Endodermal cell (in vitro differentiated cells): Measurements from ENCODE around the gene CASP3. TPM values are rescaled to one million over a fixed set of nuclear protein-coding genes. Genes with fewer than 3 reads are reported as not detected.
"Not testable (repeated sequence)": the region's sequence is repeated elsewhere in the genome, so short reads cannot be mapped to it uniquely, and the experiment has no call there.

Experiments
- DNase-seq: peaks from one replicate; pipeline ENCODE4 v3.0.0-alpha.2; 2017
- H3K27ac ChIP-seq: 2 replicates; pipeline ENCODE4 v1.5.1; 2013; ENCODE audit warnings: mild to moderate bottlenecking, low read depth, low read length, moderate library complexity
- H3K27me3 ChIP-seq: 2 replicates; pipeline ENCODE4 v1.6.1; 2013; ENCODE audit warnings: mild to moderate bottlenecking, low read length, moderate library complexity; ENCODE audit not compliant: insufficient read depth, control insufficient read depth, poor library complexity, severe bottlenecking
- H3K36me3 ChIP-seq: 2 replicates; pipeline ENCODE4 v1.7.0; 2013; ENCODE audit warnings: mild to moderate bottlenecking, low read length, moderate library complexity; ENCODE audit not compliant: control insufficient read depth, insufficient read depth
- H3K4me1 ChIP-seq: one replicate; pipeline ENCODE4 v1.7.0; 2013; ENCODE audit warnings: low read length; ENCODE audit not compliant: control insufficient read depth, insufficient read depth
- H3K4me3 ChIP-seq: 2 replicates; pipeline ENCODE4 v1.5.1; 2013; ENCODE audit warnings: mild to moderate bottlenecking, low read length, moderate library complexity
- H3K9ac ChIP-seq: 2 replicates; pipeline ENCODE4 v1.6.1; 2013; ENCODE audit warnings: mild to moderate bottlenecking, low read length, moderate library complexity; ENCODE audit not compliant: poor library complexity, severe bottlenecking; ENCODE audit errors: extremely low read depth
- H3K9me3 ChIP-seq: 2 replicates; pipeline ENCODE4 v1.6.1; 2013; ENCODE audit warnings: mild to moderate bottlenecking, low read length, moderate library complexity; ENCODE audit not compliant: control insufficient read depth
- H3K27ac Mint-ChIP-seq: 2 replicates; pipeline ENCODE4 v1.8.0; 2020; ENCODE audit warnings: mixed read lengths
- H3K27me3 Mint-ChIP-seq: 2 replicates; pipeline ENCODE4 v1.8.0; 2021; ENCODE audit warnings: mild to moderate bottlenecking, mixed read lengths; ENCODE audit not compliant: insufficient read depth
- H3K36me3 Mint-ChIP-seq: 2 replicates; pipeline ENCODE4 v1.8.0; 2020; ENCODE audit warnings: low read depth, mixed read lengths
- H3K4me1 Mint-ChIP-seq: 2 replicates; pipeline ENCODE4 v1.8.0; 2020; ENCODE audit warnings: mixed read lengths
- H3K4me3 Mint-ChIP-seq: 2 replicates; pipeline ENCODE4 v1.8.0; 2020; ENCODE audit warnings: mild to moderate bottlenecking, moderate library complexity, mixed read lengths
- H3K9me3 Mint-ChIP-seq: 2 replicates; pipeline ENCODE4 v1.8.0; 2020; ENCODE audit warnings: mild to moderate bottlenecking, mixed read lengths
- WGBS, 2 experiments: methylation state at CpG; one replicate each; pipeline versions ENCODE4 v1.1.5 to v1.1.7; 2013; ENCODE audit warnings: missing lambda C conversion rate in 2 of 2, mixed read lengths in 1 of 2; ENCODE audit not compliant: insufficient coverage in 1 of 2, insufficient read length in 1 of 2; 5-methylcytosine and 5-hydroxymethylcytosine counted together
- total RNA-seq, 2 donors: library from RNA; stranded (reverse); fragmentation: NEBNext Ultra II Directional in 1 of 2; extraction: Animal tissue kit (Norgen Biotek cat#: 25700) in 1 of 2; gene quantifications; 2 replicates in 1 of 2; 3 replicates in 1 of 2; pipeline ENCODE4 v1.2.1, GENCODE V29; 2021
- TF ChIP-seq, protein P1 (sequence below): fragments of 200-600 bp; sonication (generic); conservative IDR thresholded peaks from 2 replicates; pipeline ENCODE4 v1.5.0; 2021; ENCODE audit warnings: antibody characterized with exemption, mild to moderate bottlenecking

CASP3 gene
- total RNA-seq, 2 donors from 2014 or later: 49.8 to 62.9 TPM

DNA sequence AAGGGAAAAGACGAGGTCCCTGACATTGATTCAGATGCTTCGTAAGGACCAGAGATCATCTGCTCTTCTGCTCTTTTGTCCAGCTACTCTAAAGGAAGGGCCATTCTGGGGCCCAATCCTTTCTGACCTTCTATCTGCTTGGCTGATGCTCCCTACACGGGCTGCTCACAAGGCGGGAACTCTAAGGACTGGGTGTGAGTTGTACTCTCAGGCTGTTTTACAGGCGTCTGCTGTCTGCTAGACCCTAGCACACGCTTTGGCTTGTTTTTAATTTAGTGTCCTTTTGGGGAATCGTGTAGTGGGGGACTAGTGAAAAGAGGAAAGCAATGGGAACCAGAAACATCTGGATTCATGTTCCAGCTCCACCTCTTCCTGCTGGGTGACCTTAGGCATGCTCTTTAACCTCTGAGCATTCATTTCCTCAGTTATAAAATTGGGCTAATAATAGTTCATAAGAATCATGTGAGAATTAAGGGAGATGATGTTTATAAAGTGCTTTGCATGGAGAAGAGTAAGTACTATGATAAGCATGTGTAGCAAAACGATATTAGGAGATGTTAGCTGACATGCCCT lies 53.1 kb downstream of the CASP3 start:
- no peaks in the 10 kb centered on the region for H3K4me1 Mint-ChIP-seq
- H3K27ac Mint-ChIP-seq: no peak overlapping the region
- H3K9me3 Mint-ChIP-seq: peaks cover 12% of the 10 kb centered on the region
- no peaks in the 10 kb centered on the region for H3K27me3 Mint-ChIP-seq
- Histone ChIP-seq H3K9me3 (peaks cover 6% of the 10 kb centered on the region), H3K36me3 (no peaks in the 10 kb centered on the region), H3K4me1 (peaks cover 3% of the 10 kb centered on the region), H3K4me3 (no peak overlapping the region), H3K27me3 (no peaks in the 10 kb centered on the region), H3K27ac (no peak overlapping the region), H3K9ac (no peak overlapping the region)
- H3K4me3 Mint-ChIP-seq: no peak overlapping the region
- TF ChIP-seq, protein P1, sequence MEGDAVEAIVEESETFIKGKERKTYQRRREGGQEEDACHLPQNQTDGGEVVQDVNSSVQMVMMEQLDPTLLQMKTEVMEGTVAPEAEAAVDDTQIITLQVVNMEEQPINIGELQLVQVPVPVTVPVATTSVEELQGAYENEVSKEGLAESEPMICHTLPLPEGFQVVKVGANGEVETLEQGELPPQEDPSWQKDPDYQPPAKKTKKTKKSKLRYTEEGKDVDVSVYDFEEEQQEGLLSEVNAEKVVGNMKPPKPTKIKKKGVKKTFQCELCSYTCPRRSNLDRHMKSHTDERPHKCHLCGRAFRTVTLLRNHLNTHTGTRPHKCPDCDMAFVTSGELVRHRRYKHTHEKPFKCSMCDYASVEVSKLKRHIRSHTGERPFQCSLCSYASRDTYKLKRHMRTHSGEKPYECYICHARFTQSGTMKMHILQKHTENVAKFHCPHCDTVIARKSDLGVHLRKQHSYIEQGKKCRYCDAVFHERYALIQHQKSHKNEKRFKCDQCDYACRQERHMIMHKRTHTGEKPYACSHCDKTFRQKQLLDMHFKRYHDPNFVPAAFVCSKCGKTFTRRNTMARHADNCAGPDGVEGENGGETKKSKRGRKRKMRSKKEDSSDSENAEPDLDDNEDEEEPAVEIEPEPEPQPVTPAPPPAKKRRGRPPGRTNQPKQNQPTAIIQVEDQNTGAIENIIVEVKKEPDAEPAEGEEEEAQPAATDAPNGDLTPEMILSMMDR: no peak
- no peak for DNase-seq
- 93 to 98% methylated on average over 7 to 8 of the region's 8 CpGs for WGBS, 2 experiments
- H3K36me3 Mint-ChIP-seq: no peaks in the 10 kb centered on the region

DNA sequence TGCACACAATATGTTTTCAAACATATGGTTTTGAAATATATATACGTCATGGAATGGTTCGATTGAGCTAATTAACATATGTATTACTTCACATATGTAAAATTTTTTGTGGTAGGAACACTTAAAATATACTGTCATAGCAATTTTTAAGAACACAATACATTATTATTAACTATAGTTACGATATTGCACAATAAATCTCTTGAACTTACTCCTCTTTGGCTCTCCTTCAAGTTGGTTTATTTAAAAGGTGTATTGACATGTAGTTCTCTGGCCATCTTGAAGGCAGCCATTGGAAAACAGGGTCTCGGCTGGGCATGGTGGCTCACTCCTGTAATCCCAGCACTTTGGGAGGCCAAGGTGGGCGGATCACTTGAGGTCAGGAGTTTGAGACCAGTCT lies 53.8 kb downstream of the CASP3 start:
- H3K9me3 ChIP-seq: peaks cover 6% of the 10 kb centered on the region
- peaks cover 3% of the 10 kb centered on the region for H3K4me1 ChIP-seq
- H3K4me3 ChIP-seq: no peak overlapping the region
- WGBS, 2 experiments: 83 to 86% methylated on average over 1 to 2 of the region's 5 CpGs
- Mint-ChIP-seq H3K27ac (no peak overlapping the region), H3K4me1 (no peaks in the 10 kb centered on the region), H3K9me3 (peaks cover 16% of the 10 kb centered on the region), H3K36me3 (no peaks in the 10 kb centered on the region), H3K27me3 (no peaks in the 10 kb centered on the region), H3K4me3 (no peak overlapping the region)
- H3K36me3 ChIP-seq: no peaks in the 10 kb centered on the region
- H3K27ac ChIP-seq: no peak overlapping the region
- H3K9ac ChIP-seq: no peak overlapping the region
- no peak for DNase-seq
- TF ChIP-seq, protein P1: no peak
- no peaks in the 10 kb centered on the region for H3K27me3 ChIP-seq

DNA sequence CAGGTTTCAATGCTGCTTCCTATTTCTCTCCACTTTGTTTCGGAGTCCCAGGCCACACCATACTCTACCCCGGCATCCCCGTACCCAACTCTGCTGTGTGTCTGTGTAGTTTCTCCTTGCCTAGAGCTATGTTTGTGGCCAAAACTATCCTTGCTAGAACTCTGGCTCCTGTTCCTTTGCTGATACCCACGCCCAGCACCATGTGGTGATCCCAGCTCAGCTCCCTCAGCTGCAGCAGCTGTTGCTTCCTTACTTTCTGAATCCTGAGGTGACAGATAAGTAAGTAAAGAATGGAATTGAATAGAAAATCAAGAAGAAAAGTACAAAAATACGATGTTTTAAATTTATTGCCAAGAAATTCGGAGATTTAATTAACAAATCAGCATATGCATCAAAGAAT lies 55.8 kb downstream of the CASP3 start:
- no peaks in the 10 kb centered on the region for H3K36me3 ChIP-seq
- 93 to 95% methylated on average over 5 to 6 of the region's 6 CpGs for WGBS, 2 experiments
- no peak overlapping the region for H3K9ac ChIP-seq
- Mint-ChIP-seq H3K36me3 (no peaks in the 10 kb centered on the region), H3K4me3 (no peak overlapping the region), H3K9me3 (peaks cover 16% of the 10 kb centered on the region), H3K27ac (no peak overlapping the region), H3K27me3 (no peaks in the 10 kb centered on the region), H3K4me1 (no peaks in the 10 kb centered on the region)
- H3K4me1 ChIP-seq: peaks cover 3% of the 10 kb centered on the region
- no peak for DNase-seq
- no peak overlapping the region for H3K4me3 ChIP-seq
- no peak overlapping the region for H3K27ac ChIP-seq
- H3K27me3 ChIP-seq: no peaks in the 10 kb centered on the region
- peaks cover 6% of the 10 kb centered on the region for H3K9me3 ChIP-seq
- TF ChIP-seq, protein P1: no peak

DNA sequence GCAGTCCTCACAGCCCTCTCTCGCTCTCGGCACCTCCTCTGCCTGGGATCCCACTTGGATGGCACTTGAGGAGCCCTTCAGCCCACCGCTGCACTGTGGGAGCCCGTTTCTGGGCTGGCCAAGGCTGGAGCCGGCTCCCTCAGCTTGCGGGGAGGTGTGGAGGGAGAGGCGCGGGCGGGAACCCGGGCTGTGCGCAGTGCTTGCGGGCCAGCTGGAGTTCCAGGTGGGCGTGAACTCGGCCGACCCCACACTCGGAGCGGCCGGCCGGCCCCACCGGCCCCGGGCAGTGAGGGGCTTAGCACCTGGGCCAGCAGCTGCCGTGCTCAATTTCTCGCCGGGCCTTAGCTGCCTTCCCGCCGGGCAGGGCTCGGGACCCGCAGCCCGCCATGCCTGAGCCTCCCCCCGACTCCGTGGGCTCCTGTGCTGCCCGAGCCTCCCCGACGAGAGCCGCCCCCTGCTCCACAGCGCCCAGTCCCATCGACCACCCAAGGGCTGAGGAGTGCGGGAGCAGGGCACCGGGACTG lies 57.4 kb downstream of the CASP3 start:
- not testable (repeated sequence) for H3K27ac ChIP-seq, H3K27ac Mint-ChIP-seq, H3K27me3 Mint-ChIP-seq, H3K9ac ChIP-seq, H3K4me3 ChIP-seq, H3K4me3 Mint-ChIP-seq, H3K36me3 ChIP-seq, DNase-seq, H3K27me3 ChIP-seq, H3K36me3 Mint-ChIP-seq, H3K4me1 ChIP-seq, H3K4me1 Mint-ChIP-seq, H3K9me3 ChIP-seq
- peaks cover 16% of the 10 kb centered on the region for H3K9me3 Mint-ChIP-seq
- 95 to 99% methylated on average over 19 to 39 of the region's 39 CpGs for WGBS, 2 experiments
